HPDE6-E6E7 (cell line): ENCODE measurements around the gene FAM9A.
A peak's percentile ranks its signal among the peaks of the same experiment; 100 is the strongest.

ENCODE experiments used
- DNase-seq: peaks from one replicate; pipeline ENCODE4 v3.0.0; 2011; ENCODE audit warnings: missing footprints; ENCODE audit errors: extremely low spot score

The FAM9A gene

DNA sequence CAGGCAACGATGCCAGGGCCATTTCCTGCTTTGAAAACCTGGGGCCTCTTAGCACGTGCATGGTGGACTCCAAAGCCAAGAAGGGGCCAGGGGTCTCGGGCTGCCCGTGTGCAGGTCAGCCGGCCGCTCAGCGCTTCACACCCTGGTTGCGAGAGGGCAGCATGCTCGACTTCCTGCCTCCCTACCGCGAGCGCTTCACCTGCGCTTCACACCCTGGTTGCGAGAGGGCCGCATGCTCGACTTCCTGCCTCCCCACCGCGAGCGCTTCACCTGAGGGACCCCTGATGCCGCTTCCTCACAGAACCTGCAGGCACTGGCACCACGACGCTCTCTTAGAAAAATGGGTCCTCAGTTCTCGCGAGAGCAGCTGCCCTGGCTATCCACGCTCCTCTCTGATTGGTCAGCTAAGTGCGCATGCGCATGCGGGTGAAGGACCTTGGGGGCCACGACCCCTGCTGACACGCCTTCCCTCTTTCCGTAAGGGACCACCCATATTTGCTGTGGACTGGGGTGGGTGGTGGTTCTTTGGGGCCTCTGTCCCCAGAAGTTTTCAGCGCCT is at the start of gene FAM9A:
Gene FAM9A, minus strand, starts transcription at position 343 of the 559 bp plus-strand sequence. CDS start 1,212 bp downstream, outside the sequence.
- no peak for DNase-seq

GRCh38 chrX:8850478-8850877 is 49.3 kb upstream of the FAM9A start:
- no peak for DNase-seq

DNA sequence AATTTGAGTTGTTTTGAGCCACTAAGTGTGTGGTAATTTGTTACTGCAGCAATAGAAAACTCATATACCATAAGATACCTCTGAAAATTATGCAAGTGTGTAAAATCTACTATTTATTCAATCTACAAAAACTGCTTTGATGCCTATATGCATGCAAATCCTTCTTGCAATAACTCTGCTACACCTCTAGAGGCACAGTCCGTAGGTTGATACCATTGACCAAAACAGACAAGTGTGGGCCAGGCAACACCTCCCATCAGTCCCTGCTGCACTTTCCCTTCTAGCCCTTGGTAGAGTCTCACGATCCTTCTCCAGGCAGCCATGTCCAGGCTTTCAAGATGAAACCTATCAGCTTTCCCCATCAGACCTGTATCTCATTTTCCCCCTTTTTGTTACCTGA is 48.8 kb upstream of the FAM9A start:
- DNase-seq, result no peak

- no peak for DNase-seq
Observed at GRCh38 chrX:8849458-8849857, 48.3 kb upstream of the FAM9A start.

DNA sequence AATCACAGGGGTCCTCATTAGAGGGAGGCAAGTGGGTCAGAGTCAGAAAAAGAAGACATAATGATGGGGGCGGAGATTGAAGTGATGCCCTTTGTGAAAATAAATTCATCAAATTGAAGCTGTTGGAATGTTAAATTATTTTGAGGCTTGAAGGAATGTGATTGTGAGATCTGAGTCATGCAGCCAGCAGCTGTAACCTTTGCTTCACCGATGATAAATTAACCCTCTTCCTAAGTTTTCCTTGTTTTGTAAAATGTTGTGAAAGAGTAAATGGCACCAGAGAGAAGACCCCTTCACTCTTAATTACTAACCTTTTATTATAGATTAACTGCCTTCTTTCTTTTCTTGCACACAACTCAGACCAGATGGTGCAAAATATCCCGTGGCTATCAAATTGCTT is 47.7 kb upstream of the FAM9A start:
- DNase-seq, result no peak

DNA sequence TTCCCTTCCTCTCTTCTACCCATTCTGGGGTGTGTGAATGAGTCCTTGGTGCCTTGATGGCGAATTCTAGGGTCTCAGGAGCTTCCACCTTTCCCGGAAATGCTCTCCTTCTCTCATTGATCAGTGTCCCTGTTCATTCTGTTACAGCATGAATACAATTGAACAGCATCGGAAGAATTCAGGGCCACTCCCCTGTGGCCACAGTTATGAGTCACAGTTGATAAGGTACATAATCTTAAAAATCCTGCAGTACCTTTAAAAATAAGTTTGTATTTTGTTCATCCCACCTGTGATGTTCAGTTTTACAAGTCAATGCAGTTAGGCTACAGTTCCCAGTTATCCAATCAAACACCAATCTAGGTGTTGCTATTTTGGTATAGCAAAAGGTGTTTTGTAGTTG is 47.3 kb upstream of the FAM9A start:
- DNase-seq, result no peak

DNA sequence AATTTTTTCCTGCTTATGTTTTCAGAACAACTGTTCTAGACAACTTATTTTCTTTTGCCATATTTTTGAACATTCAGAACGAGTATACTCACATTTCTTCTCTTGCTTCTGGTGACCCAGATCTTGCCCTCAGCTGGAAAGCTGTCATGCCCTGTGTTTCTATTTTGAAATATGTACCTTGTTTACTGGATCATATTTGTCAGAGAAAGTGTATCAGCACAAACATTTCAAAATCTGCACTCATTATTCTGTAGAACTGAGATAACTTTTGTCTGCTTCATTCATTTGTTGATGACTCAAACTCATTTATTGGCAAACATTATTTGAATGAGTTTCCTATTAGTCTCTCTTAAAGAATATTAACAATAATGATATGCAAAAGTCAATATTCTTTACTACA is 46.2 kb upstream of the FAM9A start:
- no peak for DNase-seq

DNA sequence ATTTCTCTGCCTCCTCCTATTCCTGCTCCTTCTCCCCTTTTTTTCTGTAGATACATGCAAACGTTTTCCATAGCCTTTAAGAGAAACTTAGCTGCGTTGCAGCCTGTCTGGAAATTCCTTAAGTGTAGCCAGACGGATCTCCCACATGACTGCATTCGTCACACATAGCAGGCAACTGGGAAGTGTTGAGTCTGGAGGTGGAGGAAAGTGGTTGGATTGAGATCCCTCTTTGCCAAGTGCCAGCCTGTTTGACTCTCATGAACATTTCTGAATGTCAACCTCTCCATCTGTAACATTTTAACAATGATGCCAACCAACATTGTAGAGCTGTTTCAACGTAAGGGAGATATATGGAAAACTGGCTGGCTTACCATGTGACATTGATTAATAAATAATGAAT is 45.1 kb upstream of the FAM9A start:
- no peak for DNase-seq

DNA sequence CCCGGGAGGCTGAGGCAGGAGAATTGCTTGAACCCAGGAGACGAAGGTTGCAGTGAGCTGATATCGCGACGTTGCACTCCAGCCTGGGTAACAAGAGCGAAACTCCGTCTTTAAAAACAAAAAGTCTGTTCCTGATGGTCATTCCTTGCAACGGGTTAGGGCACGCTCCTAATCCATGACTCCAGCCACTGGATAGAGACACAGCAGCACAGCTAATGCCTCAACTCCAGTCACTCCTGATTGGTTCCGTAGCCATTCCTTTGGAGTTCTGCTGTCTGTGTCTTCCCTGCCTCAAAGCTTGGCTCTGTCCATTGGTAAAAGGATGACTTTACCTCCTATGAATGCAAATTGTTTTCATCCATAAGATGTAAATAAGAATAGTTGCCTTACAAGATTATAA is 44.3 kb upstream of the FAM9A start:
- DNase-seq, result no peak

DNA sequence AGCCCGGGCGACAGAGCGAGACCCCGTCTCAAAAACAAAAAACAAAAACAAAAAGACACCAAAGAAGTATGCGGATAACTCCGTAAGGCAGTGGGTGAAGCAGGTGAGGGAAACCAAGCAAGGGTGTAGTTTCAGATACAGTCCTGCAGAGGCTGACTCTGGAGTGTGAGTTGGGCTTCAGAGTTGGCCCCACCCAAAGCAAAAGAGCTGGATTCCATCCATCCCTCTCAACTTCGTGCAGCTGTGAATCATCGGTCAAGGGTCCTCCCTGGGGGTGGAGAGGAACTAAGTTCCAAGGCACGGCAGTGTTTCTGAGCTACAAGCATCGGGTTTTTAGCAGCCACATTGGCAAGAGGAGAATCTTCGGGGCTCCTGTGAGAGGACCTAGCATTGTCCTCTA is 43.9 kb upstream of the FAM9A start:
- no peak for DNase-seq

DNA sequence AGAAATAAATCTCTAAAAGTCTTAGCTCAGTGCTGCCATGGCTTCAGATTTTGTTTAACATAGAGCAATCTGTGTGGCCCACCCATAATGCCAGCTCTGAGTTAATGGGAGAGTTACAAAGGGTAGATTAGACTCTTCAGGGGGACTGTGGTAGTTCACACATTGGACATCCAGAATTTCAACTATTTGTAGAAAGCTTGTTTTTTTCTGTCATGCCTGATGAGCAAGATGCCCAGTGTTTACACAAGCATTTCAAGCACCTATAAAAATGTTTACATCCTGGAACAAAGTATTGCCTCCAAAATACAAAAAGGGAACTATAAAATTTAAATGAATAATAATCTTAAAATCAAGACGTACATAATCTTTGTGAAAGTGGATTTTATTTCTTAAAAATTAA is 43.0 kb upstream of the FAM9A start:
- DNase-seq, result no peak

DNA sequence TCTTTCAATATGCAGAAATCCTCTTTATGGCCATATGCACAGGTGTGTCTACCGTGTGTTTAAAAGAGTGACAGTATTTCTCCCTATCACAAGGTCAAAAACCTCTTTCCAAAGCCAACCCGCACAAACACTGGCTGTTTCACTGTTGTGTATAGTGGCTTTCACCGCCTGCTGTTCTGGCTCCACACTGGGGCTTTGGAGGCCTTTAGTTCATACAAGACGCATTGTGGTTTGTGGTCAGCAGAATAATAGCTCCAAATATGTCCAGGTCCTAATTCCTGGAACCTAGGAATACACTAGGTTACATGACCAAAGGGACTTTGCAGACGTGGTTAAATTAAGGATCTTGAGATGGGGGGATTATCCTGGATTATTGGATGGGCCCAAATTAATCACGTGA is 40.7 kb upstream of the FAM9A start:
- no peak for DNase-seq

DNA sequence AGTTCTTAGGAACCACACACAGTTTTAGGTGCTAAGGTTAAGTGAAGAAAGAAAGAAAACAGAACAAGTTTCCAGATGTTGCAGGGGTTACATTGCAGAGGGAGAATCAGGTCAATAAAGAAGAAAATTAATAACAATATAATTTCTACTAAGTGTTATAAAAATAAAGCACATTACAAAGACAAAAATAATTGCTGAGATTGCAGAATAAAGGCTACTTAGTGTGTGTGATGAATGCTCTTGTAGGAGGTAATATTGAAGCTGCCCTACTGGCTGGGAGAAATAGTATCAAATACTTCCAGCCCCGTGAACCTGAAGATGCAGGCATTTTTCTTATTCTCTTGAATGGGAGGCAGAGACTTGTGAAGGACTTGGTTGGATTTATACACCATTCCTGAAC is 33.2 kb upstream of the FAM9A start:
- DNase-seq, result no peak

DNA sequence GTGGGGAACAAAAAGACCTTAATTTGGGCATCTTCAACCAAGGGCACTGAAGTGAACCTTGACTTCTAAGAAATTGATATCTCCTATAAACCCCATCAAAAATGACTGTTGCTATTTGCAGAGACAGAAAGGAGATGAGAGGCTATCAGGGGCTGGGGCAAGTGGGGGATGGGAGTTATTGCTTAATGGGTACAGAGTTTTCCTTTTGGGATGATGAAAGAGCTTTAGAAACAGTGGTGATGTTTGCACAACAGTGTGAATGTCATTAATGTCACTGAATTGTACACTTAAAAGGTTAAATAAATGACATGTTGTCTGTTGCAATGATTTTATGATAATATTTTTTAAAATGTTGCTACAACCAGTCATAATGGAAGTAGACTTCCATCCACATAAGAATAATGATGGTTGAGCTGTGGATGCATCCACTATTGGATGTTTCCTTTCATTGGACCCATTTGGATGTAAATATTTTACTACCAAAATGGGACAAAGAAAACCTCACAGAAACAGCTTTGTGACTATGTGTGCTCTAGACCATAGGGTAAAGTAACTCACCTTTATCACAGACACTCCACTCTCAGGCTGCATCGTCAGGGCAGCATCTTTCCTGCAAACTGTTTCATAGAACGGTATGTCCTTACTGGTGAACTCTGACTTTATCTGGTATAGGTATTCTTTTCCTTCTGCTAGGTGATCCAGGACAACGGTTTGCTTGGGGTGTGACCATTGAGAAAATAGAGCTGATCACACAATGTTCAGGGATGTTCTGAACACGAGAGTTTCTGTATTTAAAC is 31.6 kb upstream of the FAM9A start:
- DNase-seq, result no peak

GRCh38 chrX:8823698-8824097 is 22.5 kb upstream of the FAM9A start:
- no peak for DNase-seq

GRCh38 chrX:8822002-8822401 is 20.8 kb upstream of the FAM9A start:
- no peak for DNase-seq

- DNase-seq, result no peak
Observed at GRCh38 chrX:8820910-8821527, 19.8 kb upstream of the FAM9A start.

GRCh38 chrX:8815460-8816065 is 14.4 kb upstream of the FAM9A start:
- DNase-seq, result peak; percentile 22

DNA sequence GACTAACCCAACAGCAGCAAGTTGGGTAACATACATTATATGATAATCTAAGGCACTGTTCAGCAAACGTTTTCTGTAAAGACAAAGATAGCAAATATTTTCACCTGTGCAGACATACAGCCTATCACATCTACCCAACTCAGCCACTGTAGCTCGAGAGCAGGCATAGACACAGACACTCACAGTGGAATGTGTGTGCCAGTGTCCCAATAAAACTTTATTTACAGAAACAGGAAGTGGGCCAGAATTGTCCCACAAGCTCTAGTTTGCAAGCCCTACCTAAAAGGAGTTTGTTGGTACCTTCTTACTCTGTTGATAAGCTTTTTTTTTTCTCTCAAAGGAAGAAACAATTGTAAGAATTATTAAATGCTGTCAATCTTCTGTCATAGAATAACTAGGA is 11.9 kb upstream of the FAM9A start:
- DNase-seq, result no peak

- no peak for DNase-seq
Observed at GRCh38 chrX:8811611-8812010, 10.4 kb upstream of the FAM9A start.

- DNase-seq, result no peak
Observed at GRCh38 chrX:8808661-8809060, 7.5 kb upstream of the FAM9A start.

DNA sequence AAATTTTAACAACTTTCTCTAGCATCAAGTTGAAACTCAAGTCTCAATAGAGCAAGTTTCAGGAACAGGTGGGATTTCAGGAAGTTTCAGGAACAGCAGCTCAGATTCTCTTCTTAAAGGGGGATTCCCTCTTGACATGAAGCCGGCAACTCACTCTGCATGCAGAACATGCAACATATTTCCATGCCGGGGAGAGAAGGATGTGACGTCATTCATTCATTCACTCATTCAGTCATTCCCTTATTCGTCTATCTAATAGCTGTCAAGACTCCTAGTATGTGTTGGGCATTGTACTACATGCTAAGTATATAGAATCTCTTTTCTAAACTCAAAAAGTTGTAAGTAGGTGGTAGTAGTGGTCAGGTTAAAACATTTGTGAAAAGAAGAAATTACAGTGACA is 4.8 kb upstream of the FAM9A start:
- DNase-seq, result no peak

DNA sequence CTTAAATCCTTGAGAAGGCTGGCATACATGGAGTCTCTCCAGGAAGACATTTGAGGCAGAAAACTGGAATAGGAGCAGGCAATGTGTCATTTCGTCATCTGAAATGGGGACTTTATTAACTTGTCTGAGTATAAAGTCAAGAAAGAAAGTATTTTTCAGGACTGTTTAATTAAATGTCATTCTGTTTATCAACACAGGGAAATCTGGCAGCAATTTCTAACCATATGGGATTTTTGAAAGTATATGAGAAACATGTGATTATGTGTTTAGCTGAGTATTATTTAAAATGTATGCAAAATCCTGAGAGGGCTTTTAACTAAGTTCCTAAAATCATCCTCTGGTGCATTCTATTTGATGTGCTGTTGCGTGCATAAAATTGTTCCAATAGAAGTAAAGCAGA is 3.9 kb upstream of the FAM9A start:
- DNase-seq, result no peak
